Ascending aorta (tissue), 2 donors: ENCODE results near the gene TMIGD3. TPM values are rescaled to one million over a fixed set of nuclear protein-coding genes. Genes with fewer than 3 reads are reported as not detected.

Experiments used
- DNase-seq, 2 donors: peaks; one replicate each; pipeline ENCODE4 v3.0.0-alpha.2; 2019; ENCODE audit warnings: low spot score in 2 of 2
- H3K27ac ChIP-seq, 2 donors: fragments of 200-600 bp; sonication (generic); one replicate each; pipeline ENCODE4 v1.5.1; 2016 to 2017; ENCODE audit warnings: mild to moderate bottlenecking in 1 of 2
- H3K27me3 ChIP-seq: fragments of 200-600 bp; sonication (generic); one replicate; pipeline ENCODE4 v1.5.1; 2017
- H3K36me3 ChIP-seq, 2 donors: fragments of 200-600 bp; sonication (generic); one replicate each; pipeline ENCODE4 v1.5.1; 2016
- H3K4me1 ChIP-seq, 2 donors: fragments of 200-600 bp; sonication (generic); one replicate each; pipeline ENCODE4 v1.5.1; 2016 to 2017; ENCODE audit warnings: mild to moderate bottlenecking in 1 of 2
- H3K4me3 ChIP-seq, 2 donors: fragments of 200-600 bp; sonication (generic); one replicate each; pipeline ENCODE4 v1.5.1; 2016 to 2017; ENCODE audit warnings: mild to moderate bottlenecking in 1 of 2
- H3K9me3 ChIP-seq, 2 donors: fragments of 200-600 bp; sonication (generic); one replicate each; pipeline ENCODE4 v1.5.1; 2016
- intact Hi-C: fragments of 100-400 bp; cut with DNase I; formaldehyde crosslinking; loops from one replicate; pipeline ENCODE4 v1.15.1; 2023
- total RNA-seq: library from RNA; depleted of rRNA; stranded (reverse); fragments of >200 nt; gene quantifications from one replicate; pipeline ENCODE4 v1.1.0, GENCODE V29; 2016
- TF ChIP-seq, protein P1 (sequence below), 3 experiments: fragments of 200-600 bp in 2 of 3; fragments of 450-650 bp in 1 of 3; sonication (generic) in 2 of 3; IDR thresholded peaks; one replicate each; pipeline ENCODE4 v1.5.1; 2016 to 2019; ENCODE audit warnings: antibody characterized with exemption in 3 of 3, mild to moderate bottlenecking in 1 of 3, moderate library complexity in 1 of 3

Gene TMIGD3
- total RNA-seq, 1 donor from 2014 or later: 2.4 TPM

DNA sequence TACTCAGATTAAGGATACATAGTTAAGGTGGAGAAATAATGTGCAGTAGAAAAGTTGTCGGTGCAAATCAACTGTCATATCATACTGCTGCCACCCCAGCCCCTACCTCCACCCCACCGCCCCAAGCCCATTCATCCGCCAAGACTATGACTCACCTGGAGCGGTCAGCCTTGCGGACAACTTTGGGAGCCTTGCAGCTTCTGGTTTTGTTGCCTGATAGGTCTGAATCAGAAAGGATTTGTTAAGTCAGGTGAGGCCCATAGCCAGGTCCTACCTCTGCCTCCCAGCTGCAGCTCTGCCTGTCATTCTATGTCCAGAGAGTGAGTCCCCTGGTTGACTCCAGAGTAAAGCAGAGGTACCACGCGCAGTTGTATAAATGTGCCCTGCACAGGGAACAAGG, 17.0 kb downstream of the TMIGD3 start:
- intact Hi-C loops: no loop called here
- H3K27ac ChIP-seq: no peak overlapping the region
- H3K4me3 ChIP-seq: no peak overlapping the region
- H3K9me3 ChIP-seq: no peaks in the 10 kb centered on the region
- H3K4me1 ChIP-seq: peaks cover 0 to 6% of the 10 kb centered on the region in 2 donors
- DNase-seq: no peak
- no peaks in the 10 kb centered on the region for H3K36me3 ChIP-seq
- TF ChIP-seq, protein P1, sequence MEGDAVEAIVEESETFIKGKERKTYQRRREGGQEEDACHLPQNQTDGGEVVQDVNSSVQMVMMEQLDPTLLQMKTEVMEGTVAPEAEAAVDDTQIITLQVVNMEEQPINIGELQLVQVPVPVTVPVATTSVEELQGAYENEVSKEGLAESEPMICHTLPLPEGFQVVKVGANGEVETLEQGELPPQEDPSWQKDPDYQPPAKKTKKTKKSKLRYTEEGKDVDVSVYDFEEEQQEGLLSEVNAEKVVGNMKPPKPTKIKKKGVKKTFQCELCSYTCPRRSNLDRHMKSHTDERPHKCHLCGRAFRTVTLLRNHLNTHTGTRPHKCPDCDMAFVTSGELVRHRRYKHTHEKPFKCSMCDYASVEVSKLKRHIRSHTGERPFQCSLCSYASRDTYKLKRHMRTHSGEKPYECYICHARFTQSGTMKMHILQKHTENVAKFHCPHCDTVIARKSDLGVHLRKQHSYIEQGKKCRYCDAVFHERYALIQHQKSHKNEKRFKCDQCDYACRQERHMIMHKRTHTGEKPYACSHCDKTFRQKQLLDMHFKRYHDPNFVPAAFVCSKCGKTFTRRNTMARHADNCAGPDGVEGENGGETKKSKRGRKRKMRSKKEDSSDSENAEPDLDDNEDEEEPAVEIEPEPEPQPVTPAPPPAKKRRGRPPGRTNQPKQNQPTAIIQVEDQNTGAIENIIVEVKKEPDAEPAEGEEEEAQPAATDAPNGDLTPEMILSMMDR (IDR thresholded peaks at IDR 0.05): no peak
- no peaks in the 10 kb centered on the region for H3K27me3 ChIP-seq

DNA sequence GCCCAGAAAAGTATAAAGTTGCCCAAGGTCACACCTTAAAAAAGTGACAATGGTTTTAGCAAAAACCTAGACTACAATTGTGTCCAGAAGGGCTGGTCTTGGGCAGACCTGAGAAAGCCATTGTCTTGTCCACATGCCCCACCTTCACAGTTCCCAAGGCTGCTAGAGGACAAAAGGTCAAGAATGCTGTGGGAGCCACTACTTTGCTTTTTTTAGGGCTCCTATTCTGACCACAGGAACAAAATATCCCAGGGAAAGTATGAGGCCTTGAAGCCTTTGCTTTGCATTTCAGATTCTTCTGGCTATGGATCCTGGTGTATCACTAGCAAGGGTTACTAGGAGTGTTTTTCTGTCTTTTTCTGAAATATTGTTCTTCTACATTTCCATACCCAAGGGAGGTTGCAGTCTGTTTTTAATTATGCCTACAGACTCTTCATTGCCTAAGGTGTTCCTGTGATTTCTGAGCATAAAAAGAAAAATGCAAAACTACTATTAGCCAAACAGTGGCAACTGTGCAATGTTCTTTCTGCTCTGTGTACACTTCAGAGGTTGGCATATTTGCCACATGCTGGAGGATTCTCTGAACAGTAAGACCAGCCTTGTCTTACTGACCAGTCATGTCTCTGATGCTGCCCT, 18.9 kb downstream of the TMIGD3 start:
- Histone ChIP-seq H3K4me1 (peaks cover 0 to 7% of the 10 kb centered on the region in 2 donors), H3K36me3 (no peaks in the 10 kb centered on the region), H3K27me3 (no peaks in the 10 kb centered on the region), H3K27ac (no peak overlapping the region), H3K4me3 (no peak overlapping the region), H3K9me3 (no peaks in the 10 kb centered on the region)
- intact Hi-C loops: loop anchor here (5.0 kb wide), 1 partner anchor 228 kb away; no protein-coding TSS in a partner anchor
- TF ChIP-seq, protein P1 (IDR thresholded peaks at IDR 0.05): no peak
- no peak for DNase-seq

DNA sequence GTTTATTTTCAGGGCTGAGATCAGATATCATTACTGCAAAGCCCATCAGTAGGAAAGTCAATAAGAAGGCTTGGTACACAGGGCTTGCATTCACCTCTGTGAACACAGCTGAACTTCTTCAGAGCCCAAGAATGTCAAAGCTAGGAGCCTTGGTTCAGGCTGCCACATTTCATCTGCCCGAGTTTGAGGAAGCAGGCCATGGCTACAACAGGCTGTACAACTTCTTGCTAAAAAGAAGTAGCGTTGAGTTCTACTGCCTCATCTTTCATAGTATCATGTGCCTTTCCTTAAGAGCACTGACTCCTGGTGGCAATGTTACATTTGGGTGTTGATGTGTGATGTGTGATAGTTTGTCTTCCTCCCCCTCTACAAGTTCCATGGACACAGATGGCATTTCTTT, 19.6 kb downstream of the TMIGD3 start:
- TF ChIP-seq, protein P1 (IDR thresholded peaks at IDR 0.05): no peak
- intact Hi-C loops: loop anchor here (5.0 kb wide), 1 partner anchor 228 kb away; no protein-coding TSS in a partner anchor
- Histone ChIP-seq H3K27me3 (no peaks in the 10 kb centered on the region), H3K4me3 (no peak overlapping the region), H3K9me3 (no peaks in the 10 kb centered on the region), H3K36me3 (no peaks in the 10 kb centered on the region), H3K27ac (no peak overlapping the region), H3K4me1 (peaks cover 0 to 7% of the 10 kb centered on the region in 2 donors)
- no peak for DNase-seq

DNA sequence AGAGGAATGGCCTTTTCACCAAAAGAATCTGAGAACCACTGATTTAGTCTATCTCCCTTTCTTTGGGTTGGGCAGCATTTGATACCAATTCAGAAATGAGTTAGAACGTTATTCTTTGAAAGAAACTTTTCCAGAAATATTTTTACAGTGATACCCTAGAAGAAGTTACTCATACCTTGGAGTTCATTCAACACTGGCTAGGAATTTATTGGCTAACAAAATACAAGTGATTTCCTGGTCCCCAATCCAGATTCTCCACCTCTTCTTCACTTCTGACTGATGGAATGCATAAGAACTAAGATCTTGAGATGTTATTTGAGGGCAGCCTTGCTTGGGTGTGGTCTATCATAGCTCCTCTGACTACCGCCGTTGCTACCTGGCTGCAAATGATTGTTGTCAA, 20.3 kb downstream of the TMIGD3 start:
- no peaks in the 10 kb centered on the region for H3K9me3 ChIP-seq
- H3K36me3 ChIP-seq: no peaks in the 10 kb centered on the region
- H3K27me3 ChIP-seq: no peaks in the 10 kb centered on the region
- H3K4me3 ChIP-seq: no peak overlapping the region
- intact Hi-C loops: loop anchor here (5.0 kb wide), 1 partner anchor 229 kb away; no protein-coding TSS in a partner anchor
- DNase-seq: no peak
- no peak overlapping the region for H3K27ac ChIP-seq
- H3K4me1 ChIP-seq: peaks cover 0 to 7% of the 10 kb centered on the region in 2 donors
- TF ChIP-seq, protein P1 (IDR thresholded peaks at IDR 0.05): no peak

DNA sequence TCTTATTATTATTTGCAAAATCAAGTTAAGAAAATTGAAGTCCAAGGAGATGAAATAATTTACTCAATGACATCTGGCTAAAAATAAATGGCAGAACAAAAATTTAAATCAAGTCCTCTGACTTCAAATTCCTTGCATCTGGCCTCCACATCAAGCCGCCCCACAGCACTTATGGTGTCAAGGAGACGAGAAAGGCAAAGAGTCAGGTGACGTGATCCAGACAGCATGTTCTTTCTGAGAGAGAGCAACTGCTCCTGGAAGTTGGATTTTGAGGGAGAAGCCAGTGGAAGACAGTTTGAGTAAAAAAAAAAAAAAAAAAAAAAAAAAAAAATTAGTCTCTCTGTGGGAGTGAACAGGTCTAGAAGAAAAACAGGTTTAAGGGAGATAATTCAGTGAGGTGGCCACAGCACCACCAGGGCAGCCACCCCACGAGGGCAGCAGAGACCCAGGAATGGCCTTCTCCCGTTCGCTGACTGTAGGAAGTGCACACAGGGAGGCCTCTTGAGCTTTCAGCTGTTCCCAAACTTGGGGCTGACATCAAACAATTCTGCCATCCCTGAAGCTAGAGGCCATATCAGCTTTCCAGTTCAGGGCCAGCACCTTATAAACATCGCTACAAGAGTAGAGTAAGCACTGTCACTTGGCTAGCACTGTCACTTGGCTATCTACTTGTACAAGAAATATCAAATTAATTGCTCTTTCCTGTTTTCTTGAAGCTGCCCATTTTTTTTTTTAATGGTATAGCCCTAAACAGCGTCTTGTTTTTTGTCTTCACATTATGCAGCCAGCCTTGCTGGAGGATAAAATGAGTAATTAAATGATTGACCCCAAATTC, 21.8 kb downstream of the TMIGD3 start:
- TF ChIP-seq, protein P1 (IDR thresholded peaks at IDR 0.05): peak; percentile 69 to 78 (median 75)
- no peak overlapping the region for H3K27ac ChIP-seq
- peak in 1 of 2 donors; percentile 88 for DNase-seq
- H3K36me3 ChIP-seq: peaks cover 0 to 6% of the 10 kb centered on the region in 2 donors
- H3K9me3 ChIP-seq: no peaks in the 10 kb centered on the region
- H3K27me3 ChIP-seq: no peaks in the 10 kb centered on the region
- intact Hi-C loops: loop anchor here (1.0 to 5.0 kb wide), 4 partner anchors 175 to 288 kb away; partner anchors contain the start of gene DDX20
- H3K4me1 ChIP-seq: peaks cover 0 to 7% of the 10 kb centered on the region in 2 donors
- no peak overlapping the region for H3K4me3 ChIP-seq
